HG03442 (cell line): ENCODE results near the gene COPB2.

Experiments
- ATAC-seq: cut with Tn5 transposase; IDR thresholded peaks from one replicate; pipeline ENCODE4 v1.9.1; 2021; ENCODE audit warnings: mild to moderate bottlenecking, moderate library complexity; ENCODE audit not compliant: unreplicated experiment

COPB2 gene

DNA sequence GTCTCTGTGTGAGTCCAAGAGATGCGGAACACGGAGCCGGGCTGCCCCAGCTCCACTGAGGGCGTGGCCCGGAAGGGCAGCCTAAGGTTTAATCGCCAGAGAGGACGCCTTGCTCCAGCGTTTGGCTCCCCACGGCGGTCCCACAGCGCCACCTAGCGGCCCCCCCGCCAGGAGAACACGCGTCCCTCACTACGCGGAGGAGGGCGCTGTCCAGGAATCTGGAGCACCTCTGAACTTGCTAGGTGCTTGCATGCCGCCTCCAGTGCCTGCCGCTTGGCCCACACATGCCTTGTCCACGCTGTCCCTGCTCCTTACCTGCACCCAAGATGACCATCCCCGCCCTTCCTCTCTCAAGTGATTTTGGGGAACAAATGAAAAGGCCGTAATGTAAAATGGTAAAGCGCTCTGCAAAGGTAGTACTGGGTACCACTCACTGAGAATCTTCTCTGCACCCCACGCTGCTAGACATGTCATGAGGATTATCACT, 60.0 kb downstream of the COPB2 start:
- peak; percentile 99 for ATAC-seq

DNA sequence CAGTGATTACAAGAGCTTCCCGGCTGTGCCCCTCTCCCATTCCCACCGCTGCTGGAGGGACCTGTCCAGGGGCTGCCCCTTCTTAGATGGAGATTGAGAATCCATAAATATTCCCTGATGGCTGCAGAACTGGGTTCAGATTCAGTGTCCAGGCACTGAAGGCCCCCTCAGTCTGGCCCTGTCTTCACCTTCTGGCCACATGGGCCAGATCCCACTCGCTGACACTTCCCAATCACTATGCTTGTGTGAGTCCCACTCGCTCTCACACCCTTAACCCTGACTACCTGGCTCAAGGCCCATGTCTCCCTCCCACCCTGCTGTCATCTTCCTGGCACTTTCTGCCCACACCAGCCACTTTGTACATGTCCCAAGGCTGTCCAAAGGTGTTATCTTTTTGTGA, 61.1 kb downstream of the COPB2 start:
- ATAC-seq = no peak

DNA sequence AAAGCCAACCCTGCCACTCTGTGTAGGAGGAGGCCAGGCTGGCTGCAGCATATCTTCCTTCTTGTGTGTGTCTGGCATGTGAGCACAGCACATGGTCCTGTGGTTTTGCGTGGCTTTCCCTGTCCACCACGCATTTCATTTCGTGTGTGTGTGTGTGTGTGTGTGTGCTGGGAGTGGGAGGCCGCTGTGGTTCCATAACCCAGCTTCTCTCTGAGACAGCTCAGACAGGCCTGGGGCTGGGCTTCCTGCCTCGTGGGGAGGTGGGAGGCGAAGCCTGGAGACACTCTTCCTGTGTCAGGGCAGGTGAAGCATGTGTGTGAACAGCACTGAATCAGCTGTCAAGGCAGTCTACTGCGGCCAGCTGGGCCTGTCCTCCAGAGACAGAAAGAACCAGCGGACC, 61.6 kb downstream of the COPB2 start:
- no peak for ATAC-seq

DNA sequence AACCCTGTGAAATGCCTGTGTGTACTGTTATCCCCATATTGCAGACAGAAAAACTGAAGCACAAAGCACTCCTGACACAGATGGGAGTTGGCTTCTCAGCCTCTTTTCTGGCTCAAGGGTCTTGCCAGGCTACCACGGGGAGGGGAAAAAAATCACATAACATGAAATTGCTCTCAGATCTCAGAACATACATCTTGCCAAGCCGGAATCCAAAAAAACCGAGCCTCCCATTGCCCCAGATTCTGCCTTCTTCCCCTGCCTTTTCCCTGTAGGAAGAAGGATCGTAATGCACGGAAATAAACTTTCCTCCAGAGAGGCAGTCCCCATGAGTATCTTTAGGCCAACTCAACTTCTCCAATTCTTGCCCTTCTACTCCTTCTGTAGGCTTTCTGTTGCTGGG, 62.2 kb downstream of the COPB2 start:
- ATAC-seq = no peak

DNA sequence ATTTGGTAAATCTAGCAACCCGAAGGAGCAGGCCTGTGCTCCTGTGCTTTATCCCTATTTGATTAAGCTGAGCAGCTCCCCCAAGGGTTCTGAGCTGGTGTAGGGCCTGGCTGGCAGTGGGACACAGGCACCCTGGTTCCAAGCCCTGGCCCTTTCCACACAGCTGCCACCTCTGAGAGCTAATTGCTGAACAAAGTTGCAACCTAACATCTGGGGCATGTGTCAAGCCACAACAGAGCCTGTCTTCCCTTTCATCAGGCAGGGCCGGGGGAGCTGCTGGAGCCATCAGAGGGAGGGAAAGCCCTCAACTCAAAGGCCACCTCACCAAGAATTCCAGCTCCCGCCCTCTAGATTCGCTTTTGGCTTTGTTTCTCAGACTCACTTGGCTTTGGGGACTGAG, 62.7 kb downstream of the COPB2 start:
- ATAC-seq = no peak

DNA sequence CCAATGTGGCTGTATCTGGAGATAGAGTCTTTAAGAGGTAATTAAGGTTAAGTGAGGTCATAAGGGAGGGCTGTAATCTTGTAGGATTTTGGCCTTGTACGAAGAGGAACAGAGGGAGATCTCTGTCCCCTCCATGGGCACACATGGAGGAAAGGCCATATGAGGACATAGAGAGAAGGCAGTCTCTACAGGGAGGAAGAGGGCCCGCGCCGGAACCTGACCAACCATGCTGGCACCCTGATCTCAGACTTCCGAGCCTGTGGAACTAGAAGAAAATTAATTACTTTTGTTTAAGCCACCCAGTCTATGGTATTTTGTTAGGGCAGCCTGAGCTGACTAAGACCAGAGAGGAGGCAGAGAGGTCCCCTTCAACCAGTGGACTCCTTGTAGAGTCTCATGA, 63.3 kb downstream of the COPB2 start:
- ATAC-seq = no peak

DNA sequence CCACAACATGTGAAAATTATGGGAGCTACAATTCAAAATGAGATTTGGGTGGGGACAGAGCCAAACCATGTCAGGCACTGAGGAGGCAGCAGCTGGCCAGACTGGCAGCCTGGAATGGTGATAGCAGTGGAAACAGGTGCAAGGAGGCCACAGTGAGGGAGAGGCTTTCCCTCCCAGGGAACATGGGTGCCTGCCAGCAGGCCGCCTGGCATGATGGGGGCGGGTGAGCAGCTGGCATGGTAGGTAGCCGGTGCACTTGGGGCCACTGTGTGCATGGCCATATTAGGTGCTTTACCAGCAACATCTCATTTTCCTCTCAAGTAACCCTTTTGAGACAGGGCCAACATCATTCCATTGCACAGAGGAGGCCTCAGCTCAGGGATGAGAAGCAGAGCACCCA, 63.9 kb downstream of the COPB2 start:
- no peak for ATAC-seq

DNA sequence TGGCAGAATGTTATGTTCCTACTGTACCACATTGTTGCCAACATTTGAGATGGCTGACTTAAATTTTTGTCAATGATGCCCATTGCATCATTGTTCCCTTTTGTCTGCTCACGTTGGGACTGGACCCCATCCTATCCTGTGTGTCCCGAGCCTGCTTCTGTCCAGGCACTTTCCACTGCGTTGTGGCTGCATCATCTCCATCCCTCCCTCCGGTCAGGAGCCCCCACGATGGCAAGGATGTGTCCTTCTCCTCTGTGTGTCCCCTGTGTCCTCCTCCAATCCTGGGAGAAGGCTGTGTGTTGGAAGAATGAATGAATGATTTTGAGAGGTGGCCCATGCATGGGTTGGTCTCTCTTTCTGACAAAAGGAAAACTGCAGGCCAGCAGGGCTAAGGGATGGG, 65.0 kb downstream of the COPB2 start:
- ATAC-seq = no peak

DNA sequence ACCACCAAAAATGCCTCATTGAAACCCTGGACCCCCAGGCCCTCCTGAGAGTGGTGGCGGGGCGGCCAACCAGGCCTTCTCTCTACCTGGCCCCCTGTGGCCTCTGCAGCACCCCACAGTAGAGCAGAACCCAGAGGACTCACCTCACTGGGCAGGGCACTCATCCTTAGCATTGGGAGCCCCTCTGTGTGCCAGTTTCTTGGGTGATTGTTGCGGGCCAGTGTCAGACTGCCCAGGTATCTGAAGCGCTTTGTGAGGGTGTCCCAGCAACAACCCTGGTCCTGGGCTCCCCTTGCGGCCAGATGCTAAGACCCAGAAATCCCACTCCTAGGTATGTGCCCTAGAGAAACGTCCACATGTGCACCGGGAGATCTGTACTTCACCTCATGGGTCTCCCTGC, 66.3 kb downstream of the COPB2 start:
- ATAC-seq = no peak

DNA sequence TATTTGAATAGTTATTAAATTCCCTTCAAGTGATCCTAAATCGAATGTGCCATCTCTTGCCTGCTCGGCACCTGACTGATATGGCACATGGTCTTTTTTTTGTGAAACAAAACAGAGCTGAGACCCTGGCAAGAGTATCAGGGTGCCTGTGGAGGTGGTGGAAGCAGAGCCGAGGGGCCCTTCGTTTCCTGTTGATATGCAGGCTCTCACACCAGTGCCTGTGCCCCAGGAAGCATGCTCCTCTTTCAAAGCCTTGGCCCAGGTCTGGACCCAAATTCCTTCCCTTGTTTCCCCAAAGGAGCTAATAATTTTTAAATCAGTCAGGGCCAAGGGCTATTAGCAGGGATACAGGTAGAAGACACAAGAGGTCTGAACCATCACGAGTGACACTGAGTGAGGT, 67.1 kb downstream of the COPB2 start:
- ATAC-seq = no peak

DNA sequence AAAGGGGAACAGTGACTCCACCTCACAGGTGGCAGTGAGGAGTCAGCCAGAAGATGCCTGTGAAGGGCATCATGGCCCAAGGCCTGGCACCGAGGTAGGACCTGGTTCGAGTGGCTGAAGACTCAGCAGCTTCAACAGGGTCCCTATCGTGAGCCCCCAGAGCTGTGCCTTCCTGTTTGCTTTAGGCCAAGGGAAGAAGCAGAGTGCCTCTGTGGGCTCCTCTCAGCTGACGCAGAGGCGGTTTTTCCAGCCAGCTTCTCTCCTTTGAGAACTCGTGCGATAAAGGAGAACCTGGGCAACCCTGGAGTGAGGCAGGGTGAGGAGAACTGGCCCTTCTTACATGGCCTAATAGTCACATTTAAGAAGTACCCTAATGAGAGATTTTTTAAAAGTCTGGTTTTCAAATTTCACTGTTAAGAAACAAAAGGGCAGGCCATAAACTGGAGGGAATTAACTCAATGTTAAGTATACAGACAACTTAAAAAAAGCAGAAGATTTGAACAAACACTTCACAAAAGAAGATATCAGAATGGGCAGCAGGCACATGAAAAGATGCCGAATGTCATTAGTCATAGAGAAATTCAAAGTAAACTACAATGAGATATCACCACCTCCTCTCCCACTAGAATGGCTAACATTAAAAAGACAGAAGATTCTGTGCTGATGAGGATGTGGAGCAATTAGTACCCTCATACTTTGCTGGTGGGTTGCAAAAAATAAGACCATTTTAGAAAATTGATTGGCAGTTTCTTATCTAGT, 68.7 kb downstream of the COPB2 start:
- no peak for ATAC-seq

DNA sequence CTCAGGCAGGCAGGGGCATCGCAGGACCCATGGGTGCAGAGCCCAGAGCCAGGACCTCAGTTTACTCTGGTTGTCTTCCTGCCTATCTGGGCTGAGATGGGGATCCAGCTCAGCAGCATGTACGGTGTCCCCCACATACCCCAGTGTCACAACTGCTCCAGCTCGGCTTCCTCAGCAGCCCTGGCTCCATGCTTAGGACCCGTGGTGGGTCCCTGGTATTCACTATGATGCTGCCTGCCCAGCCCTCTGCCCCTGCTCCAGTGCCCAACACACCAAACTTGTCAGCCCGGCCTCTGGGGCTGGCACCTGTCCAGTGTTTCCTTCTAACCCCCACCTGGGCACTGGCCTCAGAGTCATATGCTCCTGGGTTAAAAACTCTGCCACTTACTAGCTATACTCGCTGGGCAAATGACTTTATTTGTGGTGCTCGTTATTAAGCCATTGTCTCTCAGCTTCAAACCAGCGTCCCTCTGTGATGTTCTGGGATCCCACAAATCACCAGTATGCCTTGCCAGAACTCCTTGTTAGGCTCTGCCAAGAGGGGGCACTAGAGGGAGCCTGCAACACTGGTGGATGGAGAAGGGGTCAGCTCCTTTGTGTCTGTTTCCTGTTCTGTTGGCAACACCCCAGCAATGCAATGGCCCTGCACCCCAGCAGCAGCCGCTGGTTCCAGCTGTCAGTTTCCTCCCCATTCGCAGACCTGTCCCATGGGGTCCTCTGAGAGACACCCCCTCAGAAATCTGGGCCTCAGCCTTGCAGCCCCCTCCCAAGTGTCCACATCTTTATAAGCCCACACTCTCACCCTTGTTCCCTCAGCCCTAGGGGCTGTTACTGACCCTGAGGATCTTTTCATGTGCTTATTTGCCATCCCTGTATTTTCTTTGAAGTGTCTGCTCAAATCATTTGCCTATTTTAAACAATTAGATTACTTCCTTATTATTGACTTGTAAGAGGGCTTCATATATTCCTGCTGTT, 69.7 kb downstream of the COPB2 start:
- ATAC-seq = no peak

DNA sequence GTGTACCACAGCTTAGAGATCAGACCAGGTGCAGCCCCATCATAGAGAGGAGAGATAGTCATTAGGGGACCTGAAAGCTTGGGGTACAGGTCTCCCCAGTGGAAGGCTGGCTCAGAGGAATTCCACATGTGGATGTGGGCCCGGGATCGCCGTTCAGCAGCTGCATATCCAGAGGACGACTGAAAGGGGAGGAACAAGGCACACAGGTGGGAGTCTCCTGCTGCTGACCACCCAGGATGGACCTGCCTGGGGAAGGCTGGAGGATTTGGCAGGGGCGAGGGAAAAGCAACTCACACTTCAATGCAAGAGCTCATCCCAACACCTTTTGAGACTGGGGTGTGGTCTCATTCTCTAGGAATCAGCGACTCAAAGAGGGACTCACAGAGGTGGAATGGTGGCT, 70.6 kb downstream of the COPB2 start:
- ATAC-seq = no peak

DNA sequence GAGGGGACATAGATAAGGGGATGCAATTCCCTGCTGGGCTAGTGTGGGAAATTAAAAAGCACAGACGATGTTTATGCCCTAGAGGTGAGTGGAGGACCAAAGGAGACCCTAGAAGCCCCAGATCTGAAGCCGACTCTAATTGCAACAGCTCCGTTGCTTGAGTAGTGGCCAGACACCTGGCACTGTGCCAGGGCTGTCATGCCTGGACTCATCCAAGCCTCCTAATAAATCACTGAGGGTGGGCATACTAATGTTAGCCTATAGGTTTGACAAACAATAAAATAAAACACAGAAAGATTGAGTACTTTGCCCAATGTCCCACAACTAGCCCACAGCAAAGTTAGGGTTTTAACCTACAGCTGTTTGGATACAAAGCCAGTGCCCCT, 71.0 kb downstream of the COPB2 start:
- ATAC-seq = no peak

DNA sequence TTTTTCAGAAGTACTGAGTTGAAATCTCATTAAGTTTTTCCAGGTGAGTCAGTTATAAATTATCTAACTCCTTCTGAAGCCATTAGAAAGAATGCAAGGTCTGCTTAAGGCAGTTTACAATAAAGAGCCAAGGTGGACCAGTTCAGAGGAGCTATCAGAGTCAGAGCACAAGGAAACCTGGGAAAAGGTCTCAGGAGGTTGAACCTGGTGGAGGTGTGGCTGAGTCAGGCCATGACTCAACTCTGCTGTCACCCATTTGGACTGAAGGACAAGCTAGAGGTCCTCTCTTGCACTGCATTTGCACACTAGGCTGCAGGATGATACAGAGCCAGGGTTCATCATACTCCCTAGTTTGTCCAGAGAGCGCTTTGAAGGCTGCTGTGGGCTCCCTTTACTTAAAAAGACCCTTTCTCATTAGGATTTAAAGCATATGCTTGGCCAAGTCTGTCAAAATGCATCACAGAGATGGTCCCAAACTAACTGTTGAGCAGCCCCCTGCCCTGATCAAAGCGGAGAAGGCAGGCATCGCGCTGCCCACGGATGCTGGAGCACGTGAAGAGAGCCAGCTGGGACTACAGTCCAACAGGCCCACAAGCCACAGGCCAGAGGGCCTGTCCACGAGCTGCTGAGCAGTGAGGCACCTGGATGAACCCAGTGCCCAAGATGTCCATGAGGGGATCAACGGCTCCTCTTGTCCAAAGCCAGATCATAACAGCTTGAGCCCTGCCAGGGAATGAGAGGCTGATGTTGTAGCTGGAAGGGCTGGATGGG, 71.6 kb downstream of the COPB2 start:
- ATAC-seq = no peak

DNA sequence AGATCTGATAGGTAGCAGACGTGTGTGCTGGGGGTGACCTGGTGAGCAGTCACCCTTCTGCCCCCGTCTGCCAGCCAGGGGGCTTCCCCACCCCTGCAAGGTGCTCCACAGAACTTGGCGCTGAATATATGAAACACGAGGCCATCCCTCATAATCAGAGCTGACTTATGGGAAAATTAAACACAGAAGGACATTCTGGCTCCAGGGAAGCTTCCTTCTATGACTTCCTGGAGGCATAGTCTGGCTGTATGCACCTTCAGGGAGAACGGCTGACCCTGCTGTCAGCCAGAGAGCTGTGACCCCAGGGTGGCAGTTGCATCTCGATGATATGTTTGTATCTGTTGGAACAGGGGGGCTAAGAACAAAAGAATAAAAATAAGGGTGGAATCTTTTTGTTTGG, 72.2 kb downstream of the COPB2 start:
- ATAC-seq = no peak

DNA sequence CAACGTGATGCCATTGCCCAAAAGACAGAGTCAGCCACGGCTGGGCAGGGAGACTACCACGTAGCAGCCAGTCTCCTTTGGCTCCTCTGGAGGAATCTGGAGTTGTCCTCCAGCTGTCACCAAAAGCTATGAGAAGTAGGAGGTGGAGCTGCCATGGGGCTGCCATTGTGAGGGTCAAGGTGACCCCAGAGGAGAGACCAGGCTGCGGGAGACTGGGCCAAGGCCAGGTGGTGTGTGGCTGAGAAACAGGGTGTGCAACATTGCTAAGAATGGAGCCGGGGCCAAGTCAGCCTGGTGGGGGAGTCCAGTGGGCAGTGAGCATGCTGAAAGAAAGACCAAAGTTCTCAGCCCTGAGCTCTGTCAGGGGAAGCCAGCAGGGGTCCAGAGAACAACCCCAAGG, 75.5 kb downstream of the COPB2 start:
- no peak for ATAC-seq

DNA sequence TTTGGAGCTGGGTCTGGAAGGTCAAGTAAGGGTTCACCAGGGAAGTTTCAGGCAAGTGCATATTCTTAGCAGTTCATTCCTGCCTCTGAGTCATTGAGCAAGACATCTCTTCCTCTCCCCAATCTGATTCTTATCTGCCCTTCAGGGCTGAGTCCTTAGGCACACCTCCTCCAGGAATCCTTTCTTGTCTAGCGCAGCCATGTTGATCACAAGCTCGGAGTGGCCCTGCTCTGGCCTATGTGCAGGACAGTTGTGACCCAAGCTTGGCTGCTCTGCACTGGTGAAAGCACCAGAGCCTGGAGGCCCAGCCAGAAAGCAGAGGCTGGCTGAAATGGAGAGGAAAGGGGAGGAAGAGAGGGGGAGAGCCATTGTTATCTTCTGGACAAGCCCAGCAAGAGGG, 76.5 kb downstream of the COPB2 start:
- no peak for ATAC-seq

DNA sequence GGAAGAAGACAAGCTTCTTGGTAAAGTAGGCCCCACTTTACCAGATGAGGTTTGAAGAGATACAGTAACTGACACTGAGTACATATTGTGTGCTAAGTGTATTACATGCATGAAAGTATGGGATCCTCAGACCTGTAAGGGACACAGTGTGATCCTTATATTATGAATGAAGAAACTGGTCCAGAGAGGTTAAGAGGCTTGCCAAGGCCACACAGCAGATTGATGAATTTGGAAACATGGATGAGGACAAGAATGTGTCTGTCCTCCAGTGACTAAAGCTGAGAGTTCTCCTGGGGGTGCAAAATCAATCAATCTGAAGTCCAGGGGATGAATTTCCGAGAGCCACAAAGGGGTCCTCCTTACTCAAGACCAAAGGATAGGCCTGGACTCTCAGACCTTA, 77.0 kb downstream of the COPB2 start:
- ATAC-seq = no peak

DNA sequence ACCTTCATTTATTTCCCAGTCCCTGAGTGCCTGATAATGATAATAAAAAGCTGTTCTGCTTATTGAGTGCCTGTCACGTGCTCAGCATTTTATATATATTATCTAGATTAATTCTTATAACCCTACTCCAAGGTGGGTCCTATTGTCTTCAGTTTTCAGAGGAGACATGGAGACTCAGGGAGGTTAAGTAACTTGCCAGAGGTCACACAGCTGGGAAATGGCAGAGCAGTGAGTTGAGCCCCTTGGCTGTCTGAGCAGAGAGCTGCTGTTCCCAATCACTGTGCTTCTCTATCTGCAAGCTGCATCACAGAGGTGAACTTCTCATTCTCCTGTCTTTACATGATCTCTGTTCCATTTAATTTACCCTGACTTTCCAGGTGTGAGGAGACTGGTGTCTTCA, 77.9 kb downstream of the COPB2 start:
- ATAC-seq = no peak

DNA sequence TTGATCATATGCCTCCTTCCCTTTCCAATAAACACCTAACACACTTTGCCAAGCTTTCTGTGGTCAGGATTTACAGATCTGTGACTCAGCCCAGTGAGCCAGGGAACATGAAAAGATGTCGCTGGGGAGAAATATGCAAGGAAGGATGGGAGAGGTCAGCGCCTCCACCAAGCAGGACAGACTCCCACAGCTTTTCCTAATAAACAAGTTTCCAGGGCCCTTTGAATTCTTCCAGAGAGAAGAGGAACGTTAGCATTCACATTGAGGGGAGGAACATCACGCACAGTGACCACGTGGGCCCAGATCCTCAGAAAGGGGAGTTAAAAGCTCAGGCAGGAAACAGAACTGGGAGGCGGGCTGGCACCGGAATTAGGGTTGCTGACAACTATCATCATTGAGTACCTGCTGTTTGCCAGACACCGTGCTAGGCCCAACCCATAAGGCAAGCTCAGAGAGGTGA, 78.9 kb downstream of the COPB2 start:
- ATAC-seq = no peak
